Activated CD8-positive, alpha-beta T cell treated with anti-CD3 and anti-CD28 coated beads for 36 hours (primary cell): Measurements from ENCODE around the gene SATB1. TPM values are rescaled to one million over a fixed set of nuclear protein-coding genes. Genes with fewer than 3 reads are reported as not detected.
A peak's percentile ranks its signal among the peaks of the same experiment; 100 is the strongest.

Experiments used
- ATAC-seq: fragments of 200-7000 bp; cut with Tn5 transposase; one replicate; pipeline ENCODE4 v1.10.0; 2021; ENCODE audit warnings: mild to moderate bottlenecking, moderate library complexity
- CTCF ChIA-PET: fragments of 350-600 bp; sonication (Branson Sonifier 250); formaldehyde crosslinking; loops from one replicate; lab custom pipeline; 2021; ENCODE audit warnings: antibody characterized with exemption; lab: Charles Lee
- POLR2A ChIA-PET: fragments of 350-600 bp; sonication (Branson Sonifier 250); formaldehyde crosslinking; loops from one replicate; lab custom pipeline; 2021; ENCODE audit warnings: antibody characterized with exemption; lab: Charles Lee
- DNase-seq: peaks from one replicate; pipeline ENCODE4 v3.0.0-alpha.2; 2020
- H3K27ac Mint-ChIP-seq: one replicate; pipeline ENCODE4 v1.8.0; 2021; ENCODE audit warnings: mild to moderate bottlenecking, mixed read lengths
- H3K27me3 Mint-ChIP-seq: one replicate; pipeline ENCODE4 v1.8.0; 2021; ENCODE audit warnings: mixed read lengths
- H3K36me3 Mint-ChIP-seq: one replicate; pipeline ENCODE4 v1.8.0; 2021; ENCODE audit warnings: low read depth, mixed read lengths
- H3K4me1 Mint-ChIP-seq: one replicate; pipeline ENCODE4 v1.8.0; 2021; ENCODE audit warnings: low read depth, mixed read lengths
- H3K4me3 Mint-ChIP-seq: one replicate; pipeline ENCODE4 v1.8.0; 2021; ENCODE audit warnings: mild to moderate bottlenecking, moderate library complexity, mixed read lengths
- H3K9me3 Mint-ChIP-seq: one replicate; pipeline ENCODE4 v1.8.0; 2021; ENCODE audit warnings: mixed read lengths
- CTCF ChIP-seq: fragments of 200-600 bp; IDR thresholded peaks from one replicate; pipeline ENCODE4 v1.8.0; 2022; ENCODE audit warnings: antibody characterized with exemption, mild to moderate bottlenecking
- intact Hi-C: fragments of 100-400 bp; cut with micrococcal nuclease; formaldehyde crosslinking; loops from one replicate; pipeline ENCODE4 v1.10.0; 2022
- total RNA-seq, 2 experiments: library from RNA; stranded (reverse); gene quantifications; one replicate each; pipeline ENCODE4 v1.2.3, GENCODE V29; 2021

The SATB1 gene
- total RNA-seq, 2 experiments from 2014 or later = 208 to 213 TPM

- ATAC-seq (no peak), DNase-seq (no peak)
- Mint-ChIP-seq H3K4me1 (peaks cover 70% of the 10 kb centered on the region), H3K27me3 (no peaks in the 10 kb centered on the region), H3K27ac (peak overlapping the region; percentile 97), H3K9me3 (no peaks in the 10 kb centered on the region), H3K36me3 (peaks cover 76% of the 10 kb centered on the region), H3K4me3 (peak overlapping the region; percentile 90)
- CTCF ChIA-PET = interaction anchor here (0.8 to 1.1 kb wide), 2 partner anchors 10 to 11 kb away, joined by 3 read pairs; no protein-coding TSS in a partner anchor
- no peak for TF ChIP-seq CTCF
- POLR2A ChIA-PET = interaction anchor here (0.7 to 13.2 kb wide), 15 partner anchors 9 to 344 kb away, joined by 3 to 330 read pairs (median 4); no protein-coding TSS in a partner anchor
- intact Hi-C loops = loop anchor here (5.0 kb wide), 1 partner anchor 319 kb away; no protein-coding TSS in a partner anchor
These were observed 2.2 kb downstream of the SATB1 start for GRCh38 chr3:18422972-18423371.

GRCh38 chr3:18420555-18420954 is 4.6 kb downstream of the SATB1 start:
- Mint-ChIP-seq H3K9me3 (no peaks in the 10 kb centered on the region), H3K4me1 (peaks cover 76% of the 10 kb centered on the region), H3K4me3 (peak overlapping the region; percentile 64), H3K27me3 (no peaks in the 10 kb centered on the region), H3K27ac (peak overlapping the region; percentile 79), H3K36me3 (peaks cover 87% of the 10 kb centered on the region)
- no peak for TF ChIP-seq CTCF
- DNase-seq (no peak), ATAC-seq (no peak)
- CTCF ChIA-PET = interaction anchor here (1.0 to 1.6 kb wide), 3 partner anchors 18 to 355 kb away, joined by 3 read pairs; no protein-coding TSS in a partner anchor
- intact Hi-C loops = loop anchor here (5.0 kb wide), 1 partner anchor 322 kb away; no protein-coding TSS in a partner anchor
- POLR2A ChIA-PET = interaction anchor here (0.7 to 13.2 kb wide), 10 partner anchors 9 to 323 kb away, joined by 3 to 330 read pairs (median 6); no protein-coding TSS in a partner anchor

GRCh38 chr3:18419232-18419631 is 5.9 kb downstream of the SATB1 start:
- DNase-seq (no peak), ATAC-seq (no peak)
- H3K27me3 Mint-ChIP-seq = no peaks in the 10 kb centered on the region
- peaks cover 86% of the 10 kb centered on the region for H3K4me1 Mint-ChIP-seq
- no peaks in the 10 kb centered on the region for H3K9me3 Mint-ChIP-seq
- CTCF ChIA-PET = interaction anchor here (0.8 to 1.6 kb wide), 2 partner anchors 339 to 356 kb away, joined by 3 read pairs; no protein-coding TSS in a partner anchor
- H3K36me3 Mint-ChIP-seq = peaks cover 91% of the 10 kb centered on the region
- peak overlapping the region; percentile 64 for H3K4me3 Mint-ChIP-seq
- intact Hi-C loops = no loop called here
- POLR2A ChIA-PET = interaction anchor here (1.0 to 13.2 kb wide), 4 partner anchors 10 to 27 kb away, joined by 3 to 330 read pairs (median 22); no protein-coding TSS in a partner anchor
- TF ChIP-seq CTCF = no peak
- peak overlapping the region; percentile 79 for H3K27ac Mint-ChIP-seq

- ChIA-PET CTCF (interaction anchor here (0.9 to 1.6 kb wide), 5 partner anchors 19 to 340 kb away, joined by 3 to 5 read pairs (median 3); no protein-coding TSS in a partner anchor), POLR2A (interaction anchor here (0.8 to 13.2 kb wide), 6 partner anchors 11 to 341 kb away, joined by 3 to 330 read pairs (median 6); no protein-coding TSS in a partner anchor)
- intact Hi-C loops = no loop called here
These were observed 7.1 kb downstream of the SATB1 start for GRCh38 chr3:18417904-18418572.

More at GRCh38 chr3:18417904-18418572, 7.1 kb downstream of the SATB1 start:
- TF ChIP-seq CTCF = no peak
- Mint-ChIP-seq H3K9me3 (no peaks in the 10 kb centered on the region), H3K4me3 (peak overlapping the region; percentile 64), H3K27me3 (no peaks in the 10 kb centered on the region), H3K4me1 (peaks cover 89% of the 10 kb centered on the region), H3K36me3 (peaks cover 87% of the 10 kb centered on the region), H3K27ac (peak overlapping the region; percentile 79)
- DNase-seq = no peak
- no peak for ATAC-seq
